HG02943 (cell line): Measurements from ENCODE around the gene FAM163B.

ENCODE experiments used
- ATAC-seq: cut with Tn5 transposase; IDR thresholded peaks from one replicate; pipeline ENCODE4 v1.9.1; 2021; ENCODE audit warnings: mild to moderate bottlenecking, low read depth, moderate library complexity; ENCODE audit not compliant: unreplicated experiment

Gene FAM163B

DNA sequence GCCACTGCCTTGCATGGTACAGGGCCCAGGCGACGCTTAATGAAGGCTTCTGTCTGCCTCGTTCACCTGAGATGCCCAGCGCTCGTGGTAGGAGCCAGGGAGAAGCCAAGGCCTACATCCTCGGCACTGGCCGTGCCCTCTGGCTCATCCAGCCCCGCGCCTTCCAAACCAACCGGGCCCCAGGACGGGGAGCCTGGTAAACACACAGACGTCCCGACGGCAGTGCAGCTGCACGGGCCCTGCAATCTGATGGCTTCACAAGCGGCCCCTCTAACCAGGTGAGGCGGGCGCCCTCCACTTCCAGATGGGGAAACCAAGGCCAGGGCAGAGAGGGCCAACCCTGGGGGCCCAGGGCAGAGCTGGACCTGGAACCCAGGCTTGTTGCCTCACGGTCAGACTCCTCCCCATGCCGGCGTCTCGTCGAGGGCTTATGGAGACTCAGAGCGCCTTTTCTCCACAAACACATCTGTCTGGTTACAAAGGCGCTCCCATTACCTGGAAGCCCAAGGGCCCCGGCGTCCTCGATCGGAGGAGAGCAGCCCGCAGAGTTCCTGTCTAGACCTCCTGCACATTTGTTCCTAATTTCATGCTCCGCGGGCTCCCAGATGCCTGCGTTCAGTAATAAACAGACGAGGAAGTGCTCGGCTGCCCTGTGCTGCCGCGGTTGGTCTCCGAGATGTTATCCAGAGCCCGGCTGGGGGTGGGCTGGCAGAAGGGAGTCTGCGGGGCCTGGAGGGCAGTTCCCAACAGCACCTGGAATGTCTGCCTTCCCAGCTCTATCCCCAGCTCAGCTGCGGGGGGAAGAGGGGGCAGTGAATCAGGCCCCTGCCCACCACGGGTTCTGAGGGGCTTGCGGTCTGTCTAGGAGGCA lies 23.5 kb downstream of the FAM163B start:
- ATAC-seq: no peak

- ATAC-seq: no peak
Observed at GRCh38 chr9:133584559-133585476, 24.4 kb downstream of the FAM163B start.

DNA sequence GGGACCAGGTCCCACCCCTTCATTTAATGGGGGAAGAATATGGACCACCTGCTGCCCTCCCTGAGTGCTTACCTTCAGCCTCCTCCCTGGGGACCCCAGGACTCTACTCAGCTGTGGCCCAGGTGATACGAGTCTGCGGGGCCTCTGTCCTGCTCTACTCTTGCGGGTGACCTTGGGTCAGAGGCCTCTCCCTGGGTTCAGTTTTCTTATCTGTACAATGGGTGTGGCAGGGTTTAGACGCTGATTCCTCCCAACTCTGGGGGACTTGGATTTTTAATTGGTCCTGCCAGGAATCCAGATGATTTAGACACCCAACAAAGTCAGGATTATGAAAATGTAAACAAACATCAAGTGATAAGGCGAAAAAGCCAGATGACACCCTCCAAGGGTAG lies 25.0 kb downstream of the FAM163B start:
- ATAC-seq: no peak

DNA sequence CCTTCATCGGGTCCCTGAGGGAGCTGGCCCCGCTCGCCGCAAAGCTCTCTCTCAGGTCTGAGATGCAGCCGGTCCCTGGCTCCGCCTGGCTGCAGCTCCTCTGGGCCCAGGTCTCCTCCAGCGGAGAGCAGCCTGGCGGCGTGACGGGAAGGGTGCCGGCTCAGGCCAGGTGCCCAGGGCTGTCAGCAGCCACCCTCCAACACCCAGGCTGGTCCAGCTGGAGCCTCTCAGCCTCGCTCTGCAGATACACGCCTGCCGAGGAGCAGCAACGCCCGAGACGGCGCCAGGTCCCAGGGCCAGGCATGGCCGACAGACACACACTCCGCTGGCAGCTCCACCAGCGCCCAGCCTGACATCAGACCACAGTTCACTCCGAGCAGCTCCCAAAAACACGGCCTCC lies 25.6 kb downstream of the FAM163B start:
- ATAC-seq: no peak

- ATAC-seq: no peak
Observed at GRCh38 chr9:133583111-133583510, 26.1 kb downstream of the FAM163B start.

DNA sequence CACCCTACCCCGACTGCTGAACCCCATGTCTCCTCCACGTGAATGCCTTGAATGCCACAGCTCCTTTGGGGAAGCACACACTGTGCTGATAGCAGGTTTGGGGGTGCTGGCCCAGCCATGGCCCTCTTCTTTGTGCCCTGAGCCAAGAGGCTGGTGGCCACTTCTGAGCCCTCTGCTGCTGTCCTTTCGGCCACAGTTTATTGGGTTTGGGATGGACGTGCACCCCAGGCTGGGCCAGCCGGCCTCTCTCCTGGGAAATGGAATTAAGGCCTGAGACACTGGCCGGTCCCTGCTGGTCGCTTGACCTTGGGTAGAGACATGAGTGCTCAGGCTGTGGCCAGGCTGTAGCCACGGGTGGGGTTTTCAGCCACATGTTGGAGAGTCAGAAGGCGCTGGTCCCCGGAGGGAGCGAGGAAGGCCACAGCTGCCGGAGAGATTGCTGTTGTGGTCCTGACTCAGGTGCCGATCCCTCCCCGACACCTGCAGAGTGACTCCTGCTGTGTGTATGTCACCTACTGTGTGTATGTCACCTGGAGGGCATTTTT lies 26.6 kb downstream of the FAM163B start:
- ATAC-seq: no peak

GRCh38 chr9:133581513-133582343 lies 27.5 kb downstream of the FAM163B start:
- no peak for ATAC-seq

DNA sequence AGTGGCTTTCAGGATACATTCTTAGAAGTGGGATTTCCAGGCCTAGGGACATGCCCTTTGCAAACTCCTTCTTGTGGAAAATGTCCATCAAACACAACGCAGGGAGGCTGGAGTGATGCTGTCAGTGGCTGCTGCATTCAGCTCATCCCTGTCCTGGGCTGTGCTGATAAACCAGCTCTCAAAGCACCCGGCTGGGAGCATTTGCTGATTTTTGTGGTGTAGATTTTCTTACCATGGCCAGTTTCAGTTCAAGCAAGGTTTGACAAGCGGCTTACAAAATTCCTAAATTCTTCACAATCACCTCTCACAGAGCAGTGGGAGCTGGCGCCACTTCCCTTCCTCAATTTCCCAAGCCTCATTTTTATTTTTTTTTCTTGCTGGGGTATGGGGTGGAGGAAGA lies 28.2 kb downstream of the FAM163B start:
- no peak for ATAC-seq

- no peak for ATAC-seq
Observed at GRCh38 chr9:133580419-133580738, 28.8 kb downstream of the FAM163B start.

- no peak for ATAC-seq
Observed at GRCh38 chr9:133579601-133580418, 29.4 kb downstream of the FAM163B start.

GRCh38 chr9:133578524-133579441 lies 30.4 kb downstream of the FAM163B start:
- ATAC-seq: no peak

GRCh38 chr9:133577737-133578112 lies 31.5 kb downstream of the FAM163B start:
- no peak for ATAC-seq

GRCh38 chr9:133576875-133577736 lies 32.1 kb downstream of the FAM163B start:
- no peak for ATAC-seq

- no peak for ATAC-seq
Observed at GRCh38 chr9:133576031-133576874, 32.9 kb downstream of the FAM163B start.

DNA sequence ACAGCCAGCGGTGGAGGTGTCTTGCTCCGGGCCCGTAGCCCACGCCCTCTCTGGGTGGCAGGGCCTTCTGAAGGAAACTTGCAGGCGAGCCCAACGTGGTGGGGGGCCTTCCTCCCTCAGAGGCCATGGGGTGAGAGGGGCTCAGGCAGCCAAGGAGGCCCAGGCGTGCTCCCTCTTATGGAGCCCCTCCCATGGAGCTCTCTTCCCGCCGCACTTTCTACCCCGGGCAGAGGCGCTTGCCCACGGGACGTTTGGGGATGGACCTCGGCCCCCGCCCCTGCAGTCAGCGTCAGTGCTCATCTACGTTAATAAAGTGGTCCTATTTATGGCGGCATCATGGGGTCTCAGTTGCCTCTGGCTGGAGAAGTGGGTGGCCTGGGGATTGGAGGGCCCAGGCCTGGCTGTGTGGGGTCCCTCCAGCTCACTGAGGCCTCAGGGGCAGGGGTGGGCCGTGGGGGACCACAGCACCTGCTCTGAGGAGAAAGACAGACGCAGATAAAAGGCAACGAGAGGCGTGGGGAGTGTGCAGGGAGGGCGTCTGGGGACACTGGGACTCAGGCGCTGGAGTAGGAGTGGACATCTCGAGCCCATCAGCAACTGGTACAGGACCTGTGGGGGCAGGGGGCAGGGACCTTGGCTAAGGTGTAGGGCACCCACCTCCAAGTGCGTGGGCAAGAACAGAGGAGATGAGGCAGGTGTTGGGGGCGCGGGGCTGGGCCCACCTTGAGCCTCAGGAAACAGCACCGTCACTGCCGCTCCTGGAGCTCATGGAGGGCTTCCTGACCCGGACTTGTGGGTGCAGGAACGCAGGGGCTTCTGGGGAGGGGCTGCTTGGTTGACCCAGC lies 33.8 kb downstream of the FAM163B start:
- no peak for ATAC-seq

GRCh38 chr9:133574771-133575170 lies 34.4 kb downstream of the FAM163B start:
- ATAC-seq: no peak
